Measurements from ENCODE around the gene ELF3. TPM values are rescaled to one million over a fixed set of nuclear protein-coding genes. Genes with fewer than 3 reads are reported as not detected.

ELF3 gene
- total and polyA plus RNA-seq, 2 of the 13 experiments (the other 11 are each of a cell fraction or from before 2014, with no cell fraction given) = 11.5 to 55.1 TPM

GRCh38 chr1:202010180-202011015, at the start of gene ELF3 (continued):
- TF ChIP-seq ZNF142 (CRISPR knock-in tag; IDR thresholded peaks at IDR 0.05) (no peak), FUBP1 (CRISPR knock-in tag; IDR thresholded peaks at IDR 0.05; ENCODE audit: borderline replicate concordance) (no peak), ZNF552 (CRISPR knock-in tag; IDR thresholded peaks at IDR 0.05; ENCODE audit: borderline replicate concordance) (no peak), ZNF614 (CRISPR knock-in tag; IDR thresholded peaks at IDR 0.05; ENCODE audit: borderline replicate concordance) (peak; percentile 66; the same call in 1 of the 2 replicates), ZNF598 (CRISPR knock-in tag; IDR thresholded peaks at IDR 0.05; ENCODE audit: borderline replicate concordance) (no peak; the same call in 1 of the 2 replicates), ZNF839 (CRISPR knock-in tag; IDR thresholded peaks at IDR 0.05; ENCODE audit: borderline replicate concordance) (no peak), PITX1 (CRISPR knock-in tag; IDR thresholded peaks at IDR 0.05) (peak; percentile 73; the same call in 1 of the 2 replicates), MAZ (IDR thresholded peaks at IDR 0.05; ENCODE audit: borderline replicate concordance, low read depth, low read length) (0 out of 2 replicates have a peak, but pooled peaks have one; percentile 45), MAZ (CRISPR knock-in tag; IDR thresholded peaks at IDR 0.05; ENCODE audit: low read depth) (peak; percentile 59; the same call in 1 of the 2 replicates), BCL6 (CRISPR knock-in tag; IDR thresholded peaks at IDR 0.05) (no peak; the same call in 1 of the 2 replicates), HMGXB3 (CRISPR knock-in tag; IDR thresholded peaks at IDR 0.05; ENCODE audit: borderline replicate concordance) (no peak), ZNF274 (CRISPR knock-in tag; IDR thresholded peaks at IDR 0.05) (no peak; the same call in 1 of the 2 replicates), ZNF713 (CRISPR knock-in tag; IDR thresholded peaks at IDR 0.05) (no peak)
- TF ChIP-seq, protein P1, sequence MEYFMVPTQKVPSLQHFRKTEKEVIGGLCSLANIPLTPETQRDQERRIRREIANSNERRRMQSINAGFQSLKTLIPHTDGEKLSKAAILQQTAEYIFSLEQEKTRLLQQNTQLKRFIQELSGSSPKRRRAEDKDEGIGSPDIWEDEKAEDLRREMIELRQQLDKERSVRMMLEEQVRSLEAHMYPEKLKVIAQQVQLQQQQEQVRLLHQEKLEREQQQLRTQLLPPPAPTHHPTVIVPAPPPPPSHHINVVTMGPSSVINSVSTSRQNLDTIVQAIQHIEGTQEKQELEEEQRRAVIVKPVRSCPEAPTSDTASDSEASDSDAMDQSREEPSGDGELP (IDR thresholded peaks at IDR 0.05; ENCODE audit: borderline replicate concordance, low read depth) = peak; percentile 57; the same call in 1 of the 2 replicates
